CD1c-positive myeloid dendritic cell (primary cell): ENCODE data around the gene ANO6.

Experiments
- DNase-seq: peaks from one replicate; pipeline ENCODE4 v3.0.0-alpha.2; 2016; ENCODE audit errors: extremely low spot score

Gene ANO6

DNA sequence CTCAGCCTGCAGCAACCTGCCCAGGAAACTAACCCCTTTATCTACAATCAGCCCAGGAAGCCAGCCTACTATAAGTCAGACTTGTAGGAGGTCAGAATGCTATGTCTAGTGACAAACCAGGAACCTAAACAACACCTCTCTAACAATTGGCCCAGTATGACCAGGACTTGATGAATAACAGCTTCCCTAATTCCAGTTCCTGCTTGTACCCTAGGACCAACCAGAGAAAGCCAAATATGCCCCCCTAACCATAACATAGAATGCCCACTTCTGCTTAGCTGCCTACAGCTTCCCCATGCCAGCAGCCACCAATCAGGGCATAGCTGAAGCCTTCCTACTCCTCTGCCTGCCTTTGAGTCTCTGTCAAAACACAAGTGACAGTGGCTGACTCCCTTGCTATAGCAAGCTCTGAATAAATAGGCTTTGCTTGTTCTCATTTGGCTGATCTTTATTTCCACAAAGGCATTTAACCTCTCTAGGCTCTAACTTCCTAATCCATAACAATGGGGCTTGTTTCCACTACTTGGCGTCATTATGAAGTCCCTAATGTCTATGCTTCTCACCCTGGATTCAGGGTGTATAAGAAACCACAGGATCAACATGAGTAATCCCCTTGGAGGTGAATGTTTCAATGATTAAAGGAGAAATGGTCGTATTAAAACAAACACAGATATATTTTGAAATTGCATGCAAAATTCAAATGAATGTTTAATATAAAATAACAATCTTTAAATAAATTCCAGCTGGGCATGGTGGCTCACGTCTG, 220.2 kb downstream of the ANO6 start:
- peak; percentile 91 for DNase-seq

DNA sequence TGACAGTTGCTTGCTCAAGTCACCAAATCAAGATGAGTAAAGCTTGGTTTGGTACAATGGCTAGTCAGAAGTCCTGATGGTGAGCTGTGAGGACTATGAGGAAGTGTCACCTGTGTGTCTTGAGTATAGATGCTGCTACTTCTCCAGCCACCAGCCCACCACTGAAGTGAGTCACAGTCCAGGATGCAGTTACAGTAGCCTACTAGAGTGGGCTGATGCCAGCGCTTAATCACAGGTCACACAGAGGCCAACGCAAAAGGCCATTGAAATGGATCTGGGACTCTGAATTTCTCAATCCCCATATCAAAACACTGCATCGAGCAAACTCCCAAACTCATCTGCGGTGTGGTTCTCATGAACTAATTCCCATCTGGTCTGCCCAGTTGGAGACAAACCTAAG, 223.1 kb downstream of the ANO6 start:
- peak; percentile 76 for DNase-seq

DNA sequence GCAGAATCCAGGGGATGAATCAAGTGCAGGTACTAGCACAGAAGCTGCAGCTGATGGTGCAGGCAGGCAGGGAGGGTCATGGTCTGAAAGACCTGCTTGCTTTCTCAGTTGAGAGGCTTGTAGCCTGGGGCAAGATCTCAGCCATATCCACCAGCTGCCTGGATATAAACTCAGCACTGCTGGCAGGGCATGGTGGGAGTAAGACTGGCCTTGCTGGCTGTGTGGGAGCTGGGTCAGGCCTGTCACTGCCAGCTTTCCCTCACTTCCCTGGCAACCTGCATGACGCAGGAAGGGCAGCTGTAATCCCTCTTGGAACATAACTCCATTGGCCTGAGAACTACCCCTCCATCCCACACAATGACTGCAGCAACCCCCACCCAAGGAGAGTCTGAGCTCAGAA, 230.1 kb downstream of the ANO6 start:
- DNase-seq = no peak

DNA sequence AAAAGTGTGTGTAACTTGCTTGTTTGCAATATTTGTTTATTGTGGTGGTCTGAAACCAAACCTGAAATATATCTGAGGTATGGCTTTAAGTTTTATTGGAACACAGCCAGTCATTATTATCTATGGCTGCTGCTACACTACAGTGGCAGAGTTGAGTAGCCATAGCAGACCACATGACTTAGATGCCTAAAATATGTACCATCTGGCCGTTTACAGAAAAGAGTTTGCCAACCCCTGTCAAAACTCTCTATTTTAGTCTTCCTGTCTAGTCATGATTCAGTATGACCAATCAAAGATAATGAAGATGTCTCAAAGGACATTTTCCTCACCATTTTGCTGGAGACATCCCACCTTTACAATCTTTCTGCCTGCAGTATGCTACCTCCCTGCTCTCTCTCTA, 242.3 kb downstream of the ANO6 start:
- no peak for DNase-seq

DNA sequence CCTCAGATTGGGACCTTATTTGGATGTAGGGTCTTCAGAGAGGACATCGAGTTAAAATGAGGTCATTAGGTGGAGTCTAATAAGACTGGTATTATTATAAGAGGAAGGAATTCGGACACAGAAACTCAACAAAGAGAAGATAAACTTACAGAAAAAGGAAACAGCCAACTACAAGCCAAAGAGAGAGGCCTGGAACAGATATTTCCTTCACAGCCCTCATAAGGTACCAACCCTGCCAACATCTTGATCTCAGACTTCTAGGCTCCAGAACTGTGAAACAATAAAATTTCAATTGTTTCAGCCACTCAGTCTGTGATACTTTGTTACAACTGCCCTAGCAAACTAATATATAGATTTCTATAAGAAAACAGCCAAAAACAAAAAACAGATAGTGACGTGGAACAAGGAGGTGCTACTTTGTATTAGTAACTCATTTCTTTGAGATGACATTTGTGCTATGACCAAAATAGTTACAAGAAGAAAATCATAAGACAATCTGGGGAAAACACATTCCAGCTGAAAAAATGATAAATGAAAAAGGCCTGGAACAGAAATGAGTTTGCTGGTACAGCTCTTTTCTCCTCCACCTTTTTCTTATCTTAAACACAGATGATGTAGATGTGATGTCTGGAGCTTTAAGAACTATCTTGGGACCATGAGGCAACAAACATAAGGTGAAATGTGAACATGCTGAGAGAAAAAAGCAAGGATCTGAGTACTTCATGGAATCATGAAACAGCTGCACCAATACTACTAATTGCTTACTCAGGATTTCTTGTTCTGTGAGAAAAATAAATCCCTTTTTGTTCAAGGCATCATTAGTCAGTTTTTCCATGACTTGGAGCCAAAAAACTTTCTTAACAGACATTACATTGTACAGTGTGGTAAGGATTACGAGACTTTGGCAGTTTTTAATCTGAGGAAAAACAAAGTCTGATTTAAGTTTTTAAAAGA, 243.2 kb downstream of the ANO6 start:
- DNase-seq = no peak

DNA sequence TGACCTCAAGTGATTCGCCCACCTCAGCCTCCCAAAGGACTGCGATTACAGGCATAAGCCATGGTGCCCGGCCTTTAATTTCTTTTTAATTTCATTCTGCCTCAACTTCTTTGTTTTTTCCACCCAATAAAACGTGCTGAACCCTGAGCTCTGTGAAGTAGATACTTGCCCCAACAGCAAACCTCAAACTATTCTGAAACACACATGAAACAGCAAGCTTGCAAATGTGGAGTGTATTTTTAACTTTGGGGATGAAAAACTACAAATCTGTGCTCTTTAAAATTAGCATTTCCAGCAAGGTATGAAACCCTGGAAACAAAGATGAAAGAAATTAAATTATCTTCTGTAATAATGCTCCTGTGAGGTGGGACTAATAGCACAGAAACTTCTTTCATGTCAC, 246.6 kb downstream of the ANO6 start:
- DNase-seq = no peak

DNA sequence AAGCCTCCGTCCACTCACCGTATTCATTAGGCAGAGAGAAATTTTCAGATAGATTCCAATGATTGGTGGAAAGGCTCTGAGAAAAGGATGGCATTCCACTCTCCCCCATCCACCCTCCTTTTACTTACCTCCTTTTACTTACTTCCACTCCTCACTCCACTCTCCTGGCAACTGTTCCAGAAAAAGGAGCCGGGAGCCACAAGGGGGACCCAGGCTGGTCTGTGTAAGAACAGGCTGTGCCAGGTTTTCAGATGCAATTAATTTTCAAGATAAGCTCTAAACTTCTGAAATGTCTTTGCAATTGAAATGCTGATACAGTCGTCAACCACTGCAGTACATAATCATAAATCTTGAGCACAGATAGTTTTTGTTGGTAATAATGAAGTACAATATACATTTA, 248.8 kb downstream of the ANO6 start:
- DNase-seq = no peak

DNA sequence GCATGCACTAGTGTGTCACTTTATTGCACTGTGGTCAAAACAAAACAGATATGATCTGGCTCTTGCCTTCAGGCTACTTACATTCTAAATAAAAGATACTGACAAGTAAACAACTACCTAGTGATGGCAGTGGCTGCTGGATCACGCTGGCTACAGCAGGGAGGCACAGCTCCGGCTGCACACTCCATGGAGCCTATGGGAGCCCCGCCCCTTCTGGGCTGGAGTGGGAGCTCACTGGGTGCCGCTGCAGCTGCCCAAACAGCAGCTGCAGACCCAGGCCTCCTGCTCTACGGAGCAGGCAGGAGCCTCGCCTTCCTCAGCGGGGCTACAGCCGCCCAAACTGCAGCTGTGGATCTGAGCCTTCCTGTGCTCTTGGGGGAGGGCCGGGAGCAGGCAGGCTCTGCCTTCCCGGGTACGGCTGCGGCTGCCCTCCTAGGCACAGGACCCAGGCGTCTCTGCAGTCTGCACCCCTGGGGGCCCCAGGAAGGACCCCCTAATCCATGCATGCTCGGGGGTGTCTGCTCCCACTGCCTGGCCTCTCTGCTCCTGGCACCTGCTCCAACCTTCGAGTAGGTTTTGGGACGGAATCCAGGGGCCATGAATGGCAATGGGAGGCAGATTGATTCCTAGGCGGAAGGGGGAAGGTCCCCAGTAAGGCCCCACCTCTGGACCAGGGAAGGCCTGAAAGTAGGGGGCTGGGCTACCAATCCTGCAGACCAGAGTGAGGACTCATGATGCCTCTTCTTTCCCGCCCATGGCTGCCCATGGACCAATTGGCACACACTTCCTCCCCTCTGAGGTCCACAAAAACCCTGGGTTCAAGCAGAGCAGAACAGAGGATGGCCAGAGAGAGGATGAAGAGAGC, 253.1 kb downstream of the ANO6 start:
- no peak for DNase-seq

DNA sequence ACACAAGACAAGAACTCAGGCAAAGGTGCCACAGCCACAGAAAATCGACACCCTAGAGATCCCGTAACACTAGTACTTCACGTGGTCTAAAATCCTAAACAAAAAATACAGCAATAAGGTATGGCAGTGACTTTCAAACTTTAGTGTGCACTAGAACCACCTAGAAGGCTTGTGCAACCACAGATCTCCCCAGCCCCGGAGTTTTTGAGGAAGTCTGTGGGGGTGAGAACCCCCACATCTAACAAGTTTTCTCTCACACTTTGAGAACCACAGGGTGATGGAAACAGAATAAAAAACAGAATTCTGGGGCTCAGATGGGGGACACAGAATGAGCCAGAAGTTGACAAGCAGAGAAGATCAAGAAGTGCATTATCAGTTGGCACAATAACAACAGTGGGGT, 254.0 kb downstream of the ANO6 start:
- no peak for DNase-seq

DNA sequence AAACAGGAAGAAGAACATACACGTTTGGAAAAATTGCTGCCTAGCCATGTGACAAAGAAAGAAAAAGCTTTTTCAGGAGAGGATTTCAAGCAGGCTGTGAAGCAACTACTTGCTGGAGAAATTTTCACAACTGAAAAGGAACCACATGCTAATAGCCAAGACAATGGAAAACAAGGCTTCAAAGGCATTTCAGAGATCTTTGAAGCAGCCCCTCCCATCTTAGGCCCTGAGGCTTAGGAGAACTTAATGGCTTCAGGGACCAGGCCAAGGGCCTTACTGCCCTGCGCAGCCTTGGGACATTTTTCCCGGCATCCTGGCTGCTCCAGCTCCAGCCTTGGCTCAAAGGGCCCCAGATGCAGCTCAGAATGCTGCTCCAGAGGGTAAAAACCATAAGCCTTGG, 257.7 kb downstream of the ANO6 start:
- no peak for DNase-seq

DNA sequence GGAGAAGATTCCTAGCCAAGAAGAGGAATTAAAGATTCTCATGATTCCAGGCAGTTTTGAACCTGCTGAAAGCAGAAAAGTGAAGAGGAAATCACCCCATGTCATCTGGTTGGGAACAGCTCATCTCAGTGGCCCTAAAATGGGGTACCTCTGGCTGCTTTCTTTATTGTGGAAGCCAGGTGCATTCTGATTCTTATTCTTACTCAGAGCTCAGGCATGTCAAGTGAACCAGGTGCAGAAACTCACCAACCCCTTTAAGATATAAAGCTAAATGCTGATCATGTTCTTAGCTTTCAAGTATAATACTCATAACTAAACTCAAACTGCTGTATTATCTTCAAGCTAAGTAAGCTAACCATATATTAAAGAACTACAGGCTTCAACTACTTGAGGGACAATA, 259.7 kb downstream of the ANO6 start:
- no peak for DNase-seq

DNA sequence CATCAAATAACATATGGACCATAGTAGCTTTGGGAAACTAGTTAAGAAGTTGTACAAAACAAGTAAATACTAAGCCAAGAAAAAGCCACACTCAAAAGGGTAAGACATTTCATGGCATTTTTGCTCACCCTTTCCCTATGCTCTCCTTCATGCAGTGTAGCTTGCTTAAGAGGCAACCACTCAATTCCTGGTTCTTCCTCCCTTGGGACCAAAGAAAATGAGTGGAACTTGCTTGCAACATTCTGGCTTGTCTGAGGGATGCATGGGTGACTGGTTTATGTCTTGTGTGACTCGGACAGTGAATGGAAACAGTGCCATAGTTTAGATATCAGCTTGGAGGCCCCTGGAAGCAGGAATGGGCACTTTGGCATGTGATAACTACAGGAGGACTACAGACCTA, 261.6 kb downstream of the ANO6 start:
- no peak for DNase-seq

DNA sequence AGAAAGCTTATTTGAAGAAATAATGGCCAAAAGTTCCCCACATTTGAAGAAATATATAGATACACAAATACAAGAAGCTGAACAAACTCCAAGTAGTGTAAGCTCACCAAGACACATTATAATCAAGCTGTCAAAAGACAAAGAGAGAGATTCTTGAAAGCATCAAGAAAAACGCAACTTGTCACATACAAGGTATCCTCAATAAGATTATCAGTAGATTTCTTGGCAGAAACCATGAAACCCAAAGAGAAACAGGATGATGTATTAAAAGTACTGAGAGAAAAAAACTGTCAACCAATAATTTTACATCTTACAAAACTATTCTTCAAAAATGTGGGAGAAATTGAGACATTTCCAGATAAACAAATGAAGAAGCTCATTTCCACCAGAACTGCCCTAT, 263.0 kb downstream of the ANO6 start:
- no peak for DNase-seq

DNA sequence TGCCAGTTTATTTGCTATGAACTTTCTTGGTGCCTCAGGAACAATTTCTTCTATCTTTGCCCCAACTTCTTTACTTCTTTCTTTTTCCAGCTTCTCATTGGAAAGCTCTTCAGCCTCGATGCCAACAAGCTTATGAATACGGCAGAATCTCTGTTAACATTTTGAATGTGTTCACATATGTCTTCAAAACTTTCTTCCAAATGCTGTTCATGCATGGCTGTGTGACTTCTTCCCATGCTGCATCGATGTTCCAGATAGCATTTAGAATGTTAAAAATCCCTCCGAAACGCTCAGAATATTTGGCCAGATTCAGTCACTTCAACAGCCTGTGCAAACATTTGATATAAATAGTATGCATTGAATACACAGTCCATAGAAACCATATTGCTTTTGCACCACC, 265.9 kb downstream of the ANO6 start:
- DNase-seq = no peak

DNA sequence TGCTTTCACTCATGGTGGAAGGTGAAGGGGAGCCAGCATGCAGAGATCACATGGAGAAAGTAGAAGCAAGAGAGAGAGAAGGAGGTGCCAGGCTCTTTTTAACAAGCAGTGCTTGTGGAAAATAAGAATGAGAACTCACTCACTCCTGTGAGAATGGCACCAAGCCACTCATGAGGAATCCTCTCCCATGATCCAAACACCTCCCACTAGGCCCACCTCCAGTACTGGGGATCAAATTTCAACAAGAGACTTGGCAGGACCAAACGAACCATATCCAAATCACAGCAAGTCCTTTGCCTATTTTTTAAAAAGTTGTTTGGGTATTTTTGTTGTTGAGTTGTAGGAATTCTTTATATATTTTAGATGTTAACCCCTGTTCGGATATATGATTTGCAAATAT, 267.7 kb downstream of the ANO6 start:
- no peak for DNase-seq
